Measurements from ENCODE around the gene EIF4E1B.

EIF4E1B gene

DNA sequence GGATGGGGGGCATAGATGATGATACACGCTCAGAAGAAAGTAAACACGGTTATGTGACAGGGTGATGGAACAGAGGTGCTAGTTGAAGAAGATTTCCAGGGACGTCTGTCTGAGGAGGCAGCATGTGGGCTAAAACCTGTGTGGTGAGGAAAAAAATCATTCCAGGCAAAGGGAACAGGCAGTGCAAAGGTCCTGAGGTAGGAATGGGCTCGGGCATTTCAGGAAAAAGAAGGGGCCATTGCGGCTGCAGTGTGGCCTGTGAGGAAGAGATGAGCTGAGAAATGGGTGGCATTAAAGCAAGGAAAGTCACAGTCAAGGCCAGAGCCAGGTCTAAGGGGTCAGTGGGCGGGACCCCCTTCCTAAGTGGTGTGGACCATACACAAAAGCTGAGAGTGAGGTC is 35.0 kb downstream of the EIF4E1B start:
- no peaks in the 10 kb centered on the region for H3K36me3 ChIP-seq (ENCODE audit: insufficient read depth, low read length)
- DNase-seq (ENCODE audit: low read depth, low spot score), result no peak
- H3K9ac ChIP-seq (ENCODE audit: insufficient read length), result no peak overlapping the region
- no peaks in the 10 kb centered on the region for H3K9me3 ChIP-seq (ENCODE audit: low read depth, low read length)
- TF ChIP-seq EZH2 (IDR thresholded peaks at IDR 0.05) (no peak), FOXP2 (optimal IDR thresholded peaks at IDR 0.05; ENCODE audit: control extremely low read depth, extremely low read length, insufficient read depth) (no peak), POLR2AphosphoS5 (IDR thresholded peaks at IDR 0.05; ENCODE audit: borderline replicate concordance, low read depth, low read length) (no peak)
- H3K27ac ChIP-seq, result no peak overlapping the region
- no peak overlapping the region for H3K4me3 ChIP-seq

DNA sequence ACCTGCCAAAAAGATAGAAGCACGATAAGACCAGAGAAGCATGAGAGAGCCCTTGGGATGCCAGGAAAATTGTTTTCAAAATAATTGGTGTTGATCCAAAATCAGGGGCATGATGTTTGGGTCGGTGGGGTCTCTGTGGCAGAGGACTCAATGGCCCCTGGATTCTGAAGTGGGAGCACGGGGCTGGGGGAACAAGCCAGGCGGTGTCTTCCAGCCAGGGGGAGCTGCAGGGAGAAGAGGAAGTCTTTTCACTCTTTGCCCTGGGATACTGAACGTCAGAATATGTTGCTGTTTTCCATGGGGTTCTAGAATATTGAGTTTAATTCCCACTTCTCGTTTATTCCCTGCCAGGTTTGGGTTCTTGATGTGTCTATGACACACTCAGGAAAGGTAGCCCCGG is 37.2 kb downstream of the EIF4E1B start:
- H3K9me3 ChIP-seq (ENCODE audit: low read depth, low read length), result no peaks in the 10 kb centered on the region
- no peak for DNase-seq (ENCODE audit: low read depth, low spot score)
- H3K9ac ChIP-seq (ENCODE audit: insufficient read length), result no peak overlapping the region
- TF ChIP-seq POLR2AphosphoS5 (IDR thresholded peaks at IDR 0.05; ENCODE audit: borderline replicate concordance, low read depth, low read length) (no peak), EZH2 (IDR thresholded peaks at IDR 0.05) (no peak), FOXP2 (optimal IDR thresholded peaks at IDR 0.05; ENCODE audit: control extremely low read depth, extremely low read length, insufficient read depth) (no peak)
- no peak overlapping the region for H3K4me3 ChIP-seq
- no peak overlapping the region for H3K27ac ChIP-seq
- H3K36me3 ChIP-seq (ENCODE audit: insufficient read depth, low read length), result no peaks in the 10 kb centered on the region

DNA sequence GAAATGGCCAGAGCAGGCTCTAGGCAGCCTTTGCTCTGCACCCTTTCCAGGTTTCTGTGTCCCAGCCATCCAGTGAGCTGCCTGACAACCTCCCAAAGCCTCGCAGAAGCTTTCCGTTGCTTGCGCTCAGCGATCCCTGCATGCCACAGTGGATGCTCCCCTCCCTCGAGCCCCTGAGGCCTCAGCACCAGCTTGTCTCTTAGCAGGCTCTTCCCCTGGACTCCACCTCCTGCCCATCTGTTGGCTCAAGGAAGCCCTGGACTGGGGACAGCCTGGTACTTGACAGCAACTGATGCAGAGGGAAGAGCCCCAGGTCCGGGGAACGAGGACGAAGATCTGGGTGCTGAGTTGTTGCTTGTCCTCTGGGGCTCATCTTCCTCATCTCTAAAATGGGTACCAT is 40.0 kb downstream of the EIF4E1B start:
- H3K9me3 ChIP-seq (ENCODE audit: low read depth, low read length), result no peaks in the 10 kb centered on the region
- H3K4me3 ChIP-seq, result no peak overlapping the region
- no peaks in the 10 kb centered on the region for H3K36me3 ChIP-seq (ENCODE audit: insufficient read depth, low read length)
- TF ChIP-seq POLR2AphosphoS5 (IDR thresholded peaks at IDR 0.05; ENCODE audit: borderline replicate concordance, low read depth, low read length), result no peak
- TF ChIP-seq FOXP2 (optimal IDR thresholded peaks at IDR 0.05; ENCODE audit: control extremely low read depth, extremely low read length, insufficient read depth), result no peak
- no peak for TF ChIP-seq EZH2 (IDR thresholded peaks at IDR 0.05)
- DNase-seq (ENCODE audit: low read depth, low spot score), result no peak
- no peak overlapping the region for H3K9ac ChIP-seq (ENCODE audit: insufficient read length)
- H3K27ac ChIP-seq, result no peak overlapping the region

DNA sequence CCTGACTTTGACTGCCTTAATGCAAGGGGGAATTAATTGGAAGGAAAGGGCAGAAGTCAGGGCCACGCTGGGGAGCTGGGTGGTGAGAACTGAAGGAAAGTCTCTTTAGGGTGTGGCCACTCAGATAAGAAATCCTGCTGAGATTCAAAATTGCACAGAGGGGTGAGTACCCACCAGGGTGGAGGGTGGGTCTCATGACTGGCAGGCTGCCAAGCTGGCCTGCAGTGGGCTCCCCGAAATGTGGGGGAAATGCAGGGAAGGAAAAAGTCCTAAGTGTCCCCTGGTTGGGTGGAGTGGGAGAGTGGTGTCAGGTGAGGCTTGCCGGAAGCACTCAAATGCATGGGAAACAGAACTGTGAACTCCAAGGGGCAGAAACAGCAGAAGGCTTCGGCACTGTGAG is 40.9 kb downstream of the EIF4E1B start:
- Histone ChIP-seq H3K4me3 (no peak overlapping the region), H3K9ac (ENCODE audit: insufficient read length) (no peak overlapping the region), H3K27ac (no peak overlapping the region), H3K36me3 (ENCODE audit: insufficient read depth, low read length) (no peaks in the 10 kb centered on the region), H3K9me3 (ENCODE audit: low read depth, low read length) (no peaks in the 10 kb centered on the region)
- TF ChIP-seq EZH2 (IDR thresholded peaks at IDR 0.05) (no peak), FOXP2 (optimal IDR thresholded peaks at IDR 0.05; ENCODE audit: control extremely low read depth, extremely low read length, insufficient read depth) (no peak), POLR2AphosphoS5 (IDR thresholded peaks at IDR 0.05; ENCODE audit: borderline replicate concordance, low read depth, low read length) (no peak)
- DNase-seq (ENCODE audit: low read depth, low spot score), result no peak

DNA sequence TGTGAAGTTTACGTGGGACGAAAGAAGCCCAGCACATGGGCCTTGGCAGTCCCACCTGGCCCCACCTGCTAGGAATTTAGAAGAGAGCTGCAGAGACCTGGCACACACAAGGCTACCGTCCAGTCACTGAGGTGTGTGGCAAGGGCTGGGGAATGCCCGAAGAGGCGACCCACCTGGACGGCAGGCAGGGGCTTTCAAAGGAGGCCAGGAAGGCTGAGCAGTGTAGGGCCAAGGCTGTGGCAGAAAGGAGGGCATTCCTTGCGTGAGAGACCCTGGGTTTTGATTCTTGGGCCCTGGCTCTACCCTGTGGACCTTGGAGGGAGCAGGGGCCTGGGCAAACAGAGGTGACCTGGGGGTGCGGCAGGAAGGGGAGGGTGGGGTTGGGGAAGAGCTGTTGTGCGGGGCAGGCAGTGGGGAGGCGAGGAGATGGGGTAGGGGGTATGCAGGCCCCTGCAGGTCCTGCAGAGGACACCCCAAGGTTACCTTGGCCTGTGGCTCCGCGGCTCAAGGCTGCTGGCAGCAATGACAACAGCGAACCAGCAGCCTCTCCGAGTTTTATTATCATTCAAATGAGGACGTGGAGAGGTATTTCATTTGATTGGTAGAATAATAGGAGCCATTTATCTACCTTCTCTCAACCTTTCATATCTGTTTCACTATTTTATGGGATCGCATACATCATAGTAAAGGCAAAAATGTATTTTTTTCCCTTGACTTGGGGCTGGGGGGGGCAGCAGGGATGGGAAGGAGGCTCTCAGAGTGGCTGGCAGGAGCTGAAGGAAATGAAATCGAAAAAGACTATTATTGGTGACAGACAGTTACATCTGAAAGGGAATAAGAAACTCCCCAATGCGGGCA is 41.6 kb downstream of the EIF4E1B start:
- DNase-seq (ENCODE audit: low read depth, low spot score), result no peak
- TF ChIP-seq EZH2 (IDR thresholded peaks at IDR 0.05) (no peak), FOXP2 (optimal IDR thresholded peaks at IDR 0.05; ENCODE audit: control extremely low read depth, extremely low read length, insufficient read depth) (no peak), POLR2AphosphoS5 (IDR thresholded peaks at IDR 0.05; ENCODE audit: borderline replicate concordance, low read depth, low read length) (no peak)
- H3K27ac ChIP-seq, result no peak overlapping the region
- H3K9ac ChIP-seq (ENCODE audit: insufficient read length), result no peak overlapping the region
- H3K9me3 ChIP-seq (ENCODE audit: low read depth, low read length), result no peaks in the 10 kb centered on the region
- H3K4me3 ChIP-seq, result no peak overlapping the region
- H3K36me3 ChIP-seq (ENCODE audit: insufficient read depth, low read length), result no peaks in the 10 kb centered on the region

DNA sequence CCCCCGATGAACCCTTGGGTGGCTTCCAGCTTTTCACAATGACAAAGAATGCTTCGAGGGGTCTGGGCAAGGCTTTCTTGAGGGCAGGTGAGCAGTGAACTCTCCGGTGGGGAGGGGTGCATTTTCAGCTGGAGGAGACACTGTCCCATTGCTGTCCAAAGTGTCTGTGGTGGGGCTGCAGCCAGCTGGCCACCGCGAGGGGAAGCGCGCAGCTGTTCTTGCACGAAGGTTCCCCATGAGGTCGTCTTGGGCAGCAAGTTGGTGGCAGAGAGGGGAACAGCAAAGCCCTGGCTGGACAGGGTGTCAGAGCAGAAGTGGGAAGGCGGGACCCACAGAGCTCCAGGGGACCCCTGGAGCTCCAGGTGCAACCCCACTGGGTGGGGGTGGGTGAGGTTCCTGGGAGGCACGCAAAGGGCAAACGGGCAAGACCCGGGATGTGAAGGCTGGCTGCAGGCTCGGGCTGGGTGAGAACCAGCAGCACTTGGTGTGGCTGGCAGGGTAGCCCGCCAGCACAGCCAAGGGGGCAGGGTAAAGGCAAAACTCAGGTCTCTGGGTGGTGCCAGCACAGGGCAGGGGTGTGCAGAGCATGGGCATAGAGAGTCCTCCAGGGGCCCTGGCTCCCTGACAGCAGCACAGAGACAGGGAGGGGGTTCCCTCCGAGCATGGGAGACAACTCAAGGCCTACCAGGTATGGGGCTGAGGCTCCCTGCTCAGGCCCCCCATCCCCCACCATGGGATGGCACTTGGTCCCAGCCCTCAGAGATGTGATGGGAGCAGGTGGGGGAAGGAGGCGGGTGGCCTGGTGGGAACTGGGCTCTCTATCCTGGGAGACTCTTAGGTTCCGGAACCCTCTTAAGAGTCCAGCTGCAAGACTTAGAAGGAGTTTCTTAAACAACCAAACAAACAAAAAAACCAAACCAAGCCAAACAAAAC is 43.4 kb downstream of the EIF4E1B start:
- Histone ChIP-seq H3K9me3 (ENCODE audit: low read depth, low read length) (no peaks in the 10 kb centered on the region), H3K36me3 (ENCODE audit: insufficient read depth, low read length) (no peaks in the 10 kb centered on the region), H3K27ac (no peak overlapping the region), H3K4me3 (no peak overlapping the region), H3K9ac (ENCODE audit: insufficient read length) (no peak overlapping the region)
- DNase-seq (ENCODE audit: low read depth, low spot score), result no peak
- TF ChIP-seq EZH2 (IDR thresholded peaks at IDR 0.05) (no peak), FOXP2 (optimal IDR thresholded peaks at IDR 0.05; ENCODE audit: control extremely low read depth, extremely low read length, insufficient read depth) (no peak), POLR2AphosphoS5 (IDR thresholded peaks at IDR 0.05; ENCODE audit: borderline replicate concordance, low read depth, low read length) (no peak)

DNA sequence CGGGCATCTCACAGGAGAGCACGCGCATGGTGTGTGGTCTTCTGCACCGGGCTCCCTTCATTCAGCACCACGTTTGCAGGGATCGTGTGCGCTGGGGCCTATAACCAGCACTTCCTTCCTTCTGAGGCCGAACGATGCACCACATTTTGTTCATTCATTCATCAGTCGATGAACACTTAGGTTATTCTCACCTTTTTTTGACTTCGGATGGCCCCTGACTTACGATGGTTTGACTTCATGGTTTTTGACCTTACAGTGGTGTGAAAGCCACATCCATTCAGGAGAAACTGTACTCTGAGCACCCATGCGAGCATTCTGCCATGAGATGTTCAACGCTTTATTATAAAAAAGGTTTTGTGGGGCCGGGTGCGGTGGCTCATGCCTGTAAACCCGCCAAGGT is 44.3 kb downstream of the EIF4E1B start:
- TF ChIP-seq EZH2 (IDR thresholded peaks at IDR 0.05), result no peak
- TF ChIP-seq FOXP2 (optimal IDR thresholded peaks at IDR 0.05; ENCODE audit: control extremely low read depth, extremely low read length, insufficient read depth), result no peak
- TF ChIP-seq POLR2AphosphoS5 (IDR thresholded peaks at IDR 0.05; ENCODE audit: borderline replicate concordance, low read depth, low read length), result no peak
- Histone ChIP-seq H3K4me3 (no peak overlapping the region), H3K36me3 (ENCODE audit: insufficient read depth, low read length) (no peaks in the 10 kb centered on the region), H3K27ac (no peak overlapping the region), H3K9ac (ENCODE audit: insufficient read length) (no peak overlapping the region), H3K9me3 (ENCODE audit: low read depth, low read length) (no peaks in the 10 kb centered on the region)
- no peak for DNase-seq (ENCODE audit: low read depth, low spot score)

DNA sequence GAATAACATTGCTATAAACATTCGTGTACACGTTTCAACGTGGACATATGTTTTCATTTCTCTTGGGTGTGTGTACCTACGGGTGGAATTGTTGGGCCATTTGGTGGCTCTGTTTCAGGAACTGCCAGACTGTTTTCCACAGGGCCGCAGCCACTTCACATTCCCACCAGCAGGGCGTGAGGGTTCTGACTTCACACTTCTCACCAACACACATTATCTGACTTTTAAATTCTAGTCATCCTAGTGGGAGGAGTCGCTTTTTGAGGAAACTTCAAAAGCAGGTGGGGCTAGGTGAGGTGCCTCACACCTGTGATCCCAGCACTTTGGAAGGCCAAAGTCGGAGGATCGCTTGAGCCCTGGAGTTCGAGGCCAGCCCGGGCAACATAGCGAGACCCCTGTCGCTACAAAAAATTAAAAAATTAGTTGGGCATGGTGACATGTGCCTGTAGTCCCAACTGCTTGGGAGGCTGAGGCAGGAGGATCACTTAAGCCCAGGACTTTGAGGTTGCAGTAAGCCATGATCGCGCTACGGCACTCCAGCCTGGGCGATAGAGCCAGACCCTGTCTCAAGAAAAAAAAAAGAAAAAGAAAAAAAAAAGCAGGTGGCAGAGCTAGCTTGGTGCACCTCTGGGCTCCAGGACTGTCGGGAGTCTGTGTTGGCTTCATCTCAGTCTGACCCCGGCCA is 45.3 kb downstream of the EIF4E1B start:
- no peak for DNase-seq (ENCODE audit: low read depth, low spot score)
- no peak overlapping the region for H3K9ac ChIP-seq (ENCODE audit: insufficient read length)
- no peak overlapping the region for H3K27ac ChIP-seq
- no peaks in the 10 kb centered on the region for H3K9me3 ChIP-seq (ENCODE audit: low read depth, low read length)
- TF ChIP-seq POLR2AphosphoS5 (IDR thresholded peaks at IDR 0.05; ENCODE audit: borderline replicate concordance, low read depth, low read length) (no peak), EZH2 (IDR thresholded peaks at IDR 0.05) (no peak), FOXP2 (optimal IDR thresholded peaks at IDR 0.05; ENCODE audit: control extremely low read depth, extremely low read length, insufficient read depth) (no peak)
- no peaks in the 10 kb centered on the region for H3K36me3 ChIP-seq (ENCODE audit: insufficient read depth, low read length)
- H3K4me3 ChIP-seq, result no peak overlapping the region

Measured in SK-N-MC (cell line).